ENCODE measurements around the gene BBS9.

The BBS9 gene

GRCh38 chr7:33237036-33237435 lies 107.7 kb downstream of the BBS9 start:
- no peak for TF ChIP-seq CTCF (IDR thresholded peaks at IDR 0.05)

GRCh38 chr7:33243319-33243881 lies 114.0 kb downstream of the BBS9 start:
- no peak for TF ChIP-seq CTCF (IDR thresholded peaks at IDR 0.05)
- Histone ChIP-seq H3K4me3 (ENCODE audit: low read depth in 1 of 2, low read length in 1 of 2) (no peak overlapping the region), H3K9me3 (no peaks in the 10 kb centered on the region), H3K36me3 (no peaks in the 10 kb centered on the region), H3K4me1 (ENCODE audit: control insufficient read depth in 1 of 2, insufficient read depth in 1 of 2, low read depth in 1 of 2, low read length in 1 of 2) (no peaks in the 10 kb centered on the region), H3K27ac (no peak overlapping the region), H3K27me3 (no peaks in the 10 kb centered on the region)

More at GRCh38 chr7:33237036-33237435, 107.7 kb downstream of the BBS9 start:
- Histone ChIP-seq H3K27me3 (no peaks in the 10 kb centered on the region), H3K36me3 (no peaks in the 10 kb centered on the region), H3K9me3 (no peaks in the 10 kb centered on the region), H3K4me1 (ENCODE audit: control insufficient read depth in 1 of 2, insufficient read depth in 1 of 2, low read depth in 1 of 2, low read length in 1 of 2) (no peaks in the 10 kb centered on the region), H3K4me3 (ENCODE audit: low read depth in 1 of 2, low read length in 1 of 2) (no peak overlapping the region), H3K27ac (no peak overlapping the region)

GRCh38 chr7:33248671-33249070 lies 119.3 kb downstream of the BBS9 start:
- no peak for TF ChIP-seq CTCF (IDR thresholded peaks at IDR 0.05)
- Histone ChIP-seq H3K27ac (no peak overlapping the region), H3K4me3 (ENCODE audit: low read depth in 1 of 2, low read length in 1 of 2) (no peak overlapping the region), H3K9me3 (no peaks in the 10 kb centered on the region), H3K27me3 (no peaks in the 10 kb centered on the region), H3K36me3 (no peaks in the 10 kb centered on the region), H3K4me1 (ENCODE audit: control insufficient read depth in 1 of 2, insufficient read depth in 1 of 2, low read depth in 1 of 2, low read length in 1 of 2) (no peaks in the 10 kb centered on the region)

GRCh38 chr7:33250421-33250871 lies 121.1 kb downstream of the BBS9 start:
- Histone ChIP-seq H3K36me3 (no peaks in the 10 kb centered on the region), H3K9me3 (no peaks in the 10 kb centered on the region), H3K4me1 (ENCODE audit: control insufficient read depth in 1 of 2, insufficient read depth in 1 of 2, low read depth in 1 of 2, low read length in 1 of 2) (no peaks in the 10 kb centered on the region), H3K27me3 (no peaks in the 10 kb centered on the region), H3K4me3 (ENCODE audit: low read depth in 1 of 2, low read length in 1 of 2) (no peak overlapping the region), H3K27ac (no peak overlapping the region)
- no peak for TF ChIP-seq CTCF (IDR thresholded peaks at IDR 0.05)

GRCh38 chr7:33251301-33251700 lies 121.9 kb downstream of the BBS9 start:
- no peak overlapping the region for H3K27ac ChIP-seq
- no peaks in the 10 kb centered on the region for H3K4me1 ChIP-seq (ENCODE audit: control insufficient read depth in 1 of 2, insufficient read depth in 1 of 2, low read depth in 1 of 2, low read length in 1 of 2)
- H3K9me3 ChIP-seq = no peaks in the 10 kb centered on the region
- H3K27me3 ChIP-seq = no peaks in the 10 kb centered on the region
- no peaks in the 10 kb centered on the region for H3K36me3 ChIP-seq
- no peak overlapping the region for H3K4me3 ChIP-seq (ENCODE audit: low read depth in 1 of 2, low read length in 1 of 2)
- TF ChIP-seq CTCF (IDR thresholded peaks at IDR 0.05) = no peak
